HG03066 (cell line): ENCODE measurements around the gene NAV2.
"Not testable (repeated sequence)": the region's sequence is repeated elsewhere in the genome, so short reads cannot be mapped to it uniquely, and the experiment has no call there.

Source experiments
- ATAC-seq: cut with Tn5 transposase; IDR thresholded peaks from one replicate; pipeline ENCODE4 v1.9.1; 2021; ENCODE audit warnings: low read depth; ENCODE audit not compliant: unreplicated experiment

NAV2 gene

DNA sequence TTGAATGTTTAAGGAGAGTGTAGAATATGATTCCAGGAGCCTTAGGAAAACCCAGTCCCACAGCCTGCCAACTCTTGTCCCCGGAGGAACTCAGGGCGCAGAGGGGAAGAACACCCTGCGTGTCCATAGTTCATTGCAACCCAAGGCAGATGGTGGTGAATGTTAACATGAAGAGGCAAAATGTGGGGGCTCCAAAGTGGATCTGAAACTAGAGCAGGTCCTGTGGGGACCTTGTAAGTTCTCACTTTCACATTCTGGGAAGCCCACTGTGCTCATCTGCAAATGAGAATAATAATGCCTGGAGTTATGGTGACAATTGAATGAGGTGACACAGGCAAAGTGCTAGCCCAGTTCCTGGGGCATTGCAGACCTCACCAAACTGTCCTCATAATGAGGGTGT is 246.6 kb downstream of the NAV2 start:
- no peak for ATAC-seq

DNA sequence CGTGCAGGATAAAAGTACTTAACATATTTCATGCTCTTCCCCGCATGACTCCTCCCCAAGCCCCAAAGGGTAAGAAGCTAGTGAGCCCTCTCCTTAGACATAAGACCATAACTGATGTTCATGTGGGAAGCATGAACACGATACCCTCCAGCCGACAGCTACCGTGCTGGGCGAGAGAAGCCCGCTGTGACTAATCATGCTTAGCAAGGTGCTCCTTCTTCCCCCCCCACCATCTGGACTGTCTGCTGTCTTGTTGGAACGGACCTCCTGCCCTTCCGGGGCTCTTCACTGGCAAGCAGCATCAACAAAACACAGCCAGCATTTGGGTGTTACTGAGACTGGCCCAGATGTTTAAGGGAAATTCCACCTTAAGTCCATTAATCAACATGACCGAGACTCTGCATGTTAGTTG is 247.0 kb downstream of the NAV2 start:
- no peak for ATAC-seq

GRCh38 chr11:19960410-19960809 is 247.8 kb downstream of the NAV2 start:
- ATAC-seq = not testable (repeated sequence)

GRCh38 chr11:19961225-19961624 is 248.6 kb downstream of the NAV2 start:
- ATAC-seq = no peak

DNA sequence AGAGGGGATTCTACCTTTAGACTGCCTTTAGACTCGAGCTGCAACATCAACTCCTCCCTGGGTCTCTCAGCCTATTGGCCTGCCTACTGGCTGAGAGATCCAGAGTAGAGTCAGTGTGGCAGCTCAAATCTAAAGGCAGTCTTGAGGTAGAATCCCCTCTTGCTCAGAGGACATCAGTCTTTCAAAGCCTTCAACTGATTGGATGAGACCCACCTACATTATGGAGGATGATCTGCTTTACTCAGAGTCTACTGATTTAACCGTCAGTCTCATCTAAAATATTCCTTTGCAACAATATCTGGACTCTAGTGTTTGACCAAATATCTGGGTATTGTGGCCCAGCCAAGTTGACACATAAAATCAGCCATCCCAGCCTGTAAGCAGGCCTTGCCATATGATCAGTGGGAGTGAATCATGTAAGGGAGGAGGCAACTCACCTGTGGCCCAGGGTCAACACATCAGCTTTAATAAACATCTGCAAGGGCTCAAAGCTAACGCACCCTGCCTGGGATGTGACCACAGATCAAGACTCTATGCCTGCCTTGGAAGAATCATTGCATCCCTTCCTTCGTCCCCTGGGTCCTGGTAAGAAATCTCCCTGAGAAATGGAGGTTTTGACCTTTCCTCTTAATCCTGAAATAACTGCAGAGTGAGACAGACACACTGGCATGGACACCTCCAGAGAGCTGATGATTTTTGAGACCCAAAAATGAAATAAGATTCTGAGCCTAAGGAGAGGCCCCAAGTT is 249.6 kb downstream of the NAV2 start:
- ATAC-seq = no peak

- ATAC-seq = no peak
These were observed 250.2 kb downstream of the NAV2 start for GRCh38 chr11:19962801-19963175.

DNA sequence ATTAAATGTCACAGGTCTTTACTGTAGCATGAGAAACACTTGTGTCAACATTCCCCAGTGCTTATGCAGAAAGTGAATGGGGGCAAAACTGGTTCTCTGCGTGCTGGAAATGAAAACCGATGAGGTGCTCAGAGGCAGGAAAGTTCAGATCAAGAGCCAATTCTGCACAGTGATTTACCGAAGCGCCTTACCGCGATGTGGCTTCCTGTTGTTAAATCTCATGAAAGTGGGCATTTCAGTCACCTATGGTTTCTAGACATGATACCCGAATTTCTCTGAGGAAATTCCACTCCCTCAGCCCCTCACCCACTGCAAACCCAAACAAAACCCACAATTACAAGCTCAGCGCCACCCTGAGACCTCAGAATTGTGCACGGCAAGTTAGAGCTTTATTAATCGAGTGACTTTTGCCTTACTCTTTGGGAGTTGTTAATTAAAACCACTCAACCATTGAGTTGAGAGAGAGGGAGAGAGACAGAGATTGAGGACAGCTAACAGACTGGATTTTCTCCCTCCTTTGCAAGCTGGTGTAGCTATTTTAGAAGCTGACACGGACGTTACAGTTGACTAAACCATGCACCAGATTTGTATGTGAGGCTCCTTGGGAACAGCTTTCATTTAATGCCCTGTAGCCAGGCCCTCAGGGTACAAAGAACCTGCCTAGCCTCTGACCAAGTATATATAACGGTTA is 251.2 kb downstream of the NAV2 start:
- no peak for ATAC-seq

DNA sequence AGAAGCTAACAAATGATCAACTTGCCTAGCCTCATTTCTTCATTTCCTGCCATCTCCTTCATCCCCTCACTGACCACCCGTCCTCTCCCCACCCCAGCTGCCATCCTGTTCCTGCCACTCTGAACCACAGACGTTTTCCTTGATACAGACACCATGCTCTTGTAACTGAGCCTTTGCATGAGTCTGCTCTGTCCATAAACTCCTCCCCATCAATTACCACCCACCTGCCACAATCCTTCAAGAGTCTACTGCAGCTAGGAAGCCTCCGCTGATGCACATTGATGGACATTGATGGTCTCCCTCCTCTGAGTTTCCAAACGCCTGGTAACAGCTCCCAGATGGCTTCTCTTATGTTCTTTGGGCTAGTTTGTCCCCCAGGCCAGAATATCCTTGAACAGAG is 253.8 kb downstream of the NAV2 start:
- ATAC-seq = no peak

- ATAC-seq = no peak
These were observed 254.3 kb downstream of the NAV2 start for GRCh38 chr11:19966927-19967326.

DNA sequence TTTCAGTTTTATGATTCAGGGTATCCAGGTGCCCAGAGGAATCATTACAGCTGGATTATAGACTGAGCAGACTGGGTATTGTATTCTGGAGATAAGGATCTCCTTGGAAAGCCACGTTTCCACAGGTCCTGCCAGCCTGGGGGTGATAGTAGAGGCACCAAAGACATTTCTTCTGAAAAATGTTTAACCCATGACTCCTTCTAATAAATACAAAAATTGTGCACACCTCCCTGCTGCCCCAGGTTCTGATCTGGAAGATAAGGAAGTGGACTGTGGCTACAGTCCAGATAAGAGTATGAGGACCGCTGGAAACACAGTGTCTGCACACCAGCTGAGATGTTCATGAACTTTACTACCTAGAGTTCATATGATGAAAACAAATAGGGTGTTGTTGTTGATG is 255.2 kb downstream of the NAV2 start:
- ATAC-seq = no peak

DNA sequence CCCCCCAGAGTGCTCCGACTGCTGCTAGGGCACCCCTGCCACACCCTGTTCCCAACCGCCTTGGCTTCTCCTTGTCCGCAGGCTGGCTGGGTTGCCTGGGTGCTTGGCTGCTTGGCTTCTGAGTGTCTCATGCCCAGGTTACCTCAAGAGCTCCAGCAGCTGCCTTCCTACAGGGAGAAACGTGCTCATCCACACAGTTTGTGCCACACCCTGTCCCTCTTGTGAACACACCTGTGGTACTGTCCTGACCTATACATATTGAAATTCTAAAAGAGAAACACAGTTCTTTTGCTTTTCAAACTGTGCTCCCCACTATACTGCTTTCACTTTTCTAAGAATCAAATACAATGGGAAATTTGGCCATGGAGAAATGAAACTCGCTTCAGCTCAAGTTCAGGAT is 256.2 kb downstream of the NAV2 start:
- no peak for ATAC-seq

GRCh38 chr11:19970944-19971343 is 258.3 kb downstream of the NAV2 start:
- ATAC-seq = no peak

DNA sequence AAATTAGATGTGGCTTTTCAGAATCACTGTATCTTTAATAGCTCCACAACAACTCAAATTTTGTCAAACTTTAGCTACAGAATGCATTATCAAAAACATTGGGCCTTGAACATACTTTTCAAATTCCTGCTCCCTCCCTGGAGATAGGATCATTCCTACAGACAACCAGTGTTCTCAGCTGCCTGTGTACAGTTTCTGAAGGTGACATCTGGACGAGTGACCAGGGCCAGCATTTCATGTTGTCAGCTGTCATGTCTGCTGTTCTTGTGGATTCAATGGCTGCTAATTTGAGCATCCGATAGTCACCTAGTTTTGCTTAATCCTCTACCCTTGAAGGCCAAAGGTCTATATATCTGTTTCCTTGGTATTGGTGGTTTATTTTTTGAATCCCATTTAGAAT is 259.5 kb downstream of the NAV2 start:
- no peak for ATAC-seq

GRCh38 chr11:19972651-19973050 is 260.0 kb downstream of the NAV2 start:
- ATAC-seq = no peak

DNA sequence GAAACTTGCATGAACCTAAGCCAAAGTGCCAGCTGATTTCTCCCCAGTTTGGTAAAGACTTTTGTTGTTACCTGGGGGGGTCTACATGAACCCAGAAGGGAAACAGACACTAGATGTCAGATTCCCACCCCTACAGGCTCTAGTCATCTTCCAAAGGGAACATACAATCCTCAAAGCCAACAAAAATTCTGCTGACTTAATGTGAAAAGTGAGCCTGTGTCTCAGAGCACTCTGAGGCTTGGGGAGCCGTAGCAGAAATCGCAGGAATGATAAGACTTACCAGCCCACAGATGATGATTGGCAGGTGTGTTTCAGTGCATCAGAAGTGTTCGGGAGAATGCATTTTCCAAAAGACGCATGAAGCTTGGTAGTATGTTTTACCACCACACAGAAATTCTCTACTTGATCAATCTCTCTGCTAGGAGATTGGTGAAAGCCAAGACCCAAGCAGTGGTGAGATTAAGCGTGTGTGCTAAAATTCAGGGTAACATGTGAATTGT is 260.5 kb downstream of the NAV2 start:
- no peak for ATAC-seq

- no peak for ATAC-seq
These were observed 262.2 kb downstream of the NAV2 start for GRCh38 chr11:19974886-19975285.

- ATAC-seq = no peak
These were observed 262.9 kb downstream of the NAV2 start for GRCh38 chr11:19975414-19975990.

- no peak for ATAC-seq
These were observed 263.8 kb downstream of the NAV2 start for GRCh38 chr11:19976281-19976941.

DNA sequence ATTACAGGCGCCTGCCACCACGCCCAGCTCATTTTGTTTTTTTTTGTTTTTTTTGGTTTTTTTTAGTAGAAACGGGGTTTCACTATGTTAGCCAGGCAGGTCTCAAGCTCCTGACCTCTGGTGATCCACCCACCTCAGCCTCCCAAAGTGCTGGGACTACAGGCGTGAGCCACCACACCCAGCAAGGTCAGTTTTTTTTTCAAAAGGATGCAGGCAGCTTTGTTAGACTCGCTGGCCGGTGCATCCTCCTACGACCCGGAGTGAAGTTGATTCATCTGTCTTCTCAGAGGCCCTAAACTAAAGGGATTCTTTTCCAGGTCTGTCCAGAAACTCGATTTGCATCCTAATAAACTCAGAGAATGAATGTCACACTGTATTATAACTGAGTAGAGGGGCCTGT is 265.3 kb downstream of the NAV2 start:
- no peak for ATAC-seq

GRCh38 chr11:19978668-19979518 is 266.3 kb downstream of the NAV2 start:
- ATAC-seq = peak; percentile 55
